Natural killer cell (primary cell): ENCODE measurements around the gene LARGE1. TPM values are rescaled to one million over a fixed set of nuclear protein-coding genes. Genes with fewer than 3 reads are reported as not detected.

Experiments used
- ATAC-seq, 3 donors: fragments of 150-1000 bp in 2 of 3; fragments of 200-7000 bp in 1 of 3; cut with Tn5 transposase; 1 replicate in 1 of 3; 2 replicates in 2 of 3; pipeline ENCODE4 v1.10.0; 2021; ENCODE audit warnings: mild to moderate bottlenecking in 2 of 3, moderate library complexity in 2 of 3
- DNase-seq, 2 donors: peaks; one replicate each; pipeline versions ENCODE4 v3.0.0 to v3.0.0-alpha.2; 2013 to 2021; ENCODE audit warnings: mixed read lengths in 1 of 2
- H3K27ac ChIP-seq: one replicate; pipeline ENCODE4 v1.5.1; 2013; ENCODE audit warnings: mild to moderate bottlenecking, low read length
- H3K27me3 ChIP-seq: one replicate; pipeline ENCODE4 v1.6.1; 2013; ENCODE audit warnings: low read length; ENCODE audit not compliant: control insufficient read depth, insufficient read depth
- H3K36me3 ChIP-seq: one replicate; pipeline ENCODE4 v1.6.1; 2013; ENCODE audit warnings: low read length; ENCODE audit not compliant: control insufficient read depth, insufficient read depth
- H3K4me1 ChIP-seq: one replicate; pipeline ENCODE4 v1.6.1; 2013; ENCODE audit warnings: low read length; ENCODE audit not compliant: control insufficient read depth, insufficient read depth
- H3K4me3 ChIP-seq: one replicate; pipeline ENCODE4 v1.5.1; 2013; ENCODE audit warnings: low read length
- H3K9me3 ChIP-seq: one replicate; pipeline ENCODE4 v1.6.1; 2013; ENCODE audit warnings: low read length; ENCODE audit not compliant: control insufficient read depth, insufficient read depth
- H3K27ac Mint-ChIP-seq, 2 donors: one replicate each; pipeline ENCODE4 v1.8.0; 2022; ENCODE audit warnings: mild to moderate bottlenecking in 2 of 2, mixed read lengths in 2 of 2, moderate library complexity in 1 of 2
- H3K27me3 Mint-ChIP-seq, 2 donors: one replicate each; pipeline ENCODE4 v1.8.0; 2022; ENCODE audit warnings: low read depth in 2 of 2, mixed read lengths in 2 of 2
- H3K36me3 Mint-ChIP-seq: one replicate; pipeline ENCODE4 v1.8.0; 2022; ENCODE audit warnings: mixed read lengths
- H3K4me1 Mint-ChIP-seq, 2 donors: one replicate each; pipeline ENCODE4 v1.8.0; 2022; ENCODE audit warnings: mixed read lengths in 2 of 2
- H3K4me3 Mint-ChIP-seq: one replicate; pipeline ENCODE4 v1.8.0; 2022; ENCODE audit warnings: mild to moderate bottlenecking, moderate library complexity, mixed read lengths
- H3K9me3 Mint-ChIP-seq, 2 donors: one replicate each; pipeline ENCODE4 v1.8.0; 2022; ENCODE audit warnings: mixed read lengths in 2 of 2
- WGBS: methylation state at CpG from one replicate; pipeline ENCODE4 v1.1.7; 2013; ENCODE audit warnings: missing lambda C conversion rate; ENCODE audit not compliant: insufficient coverage; 5-methylcytosine and 5-hydroxymethylcytosine counted together
- intact Hi-C: fragments of 100-400 bp; cut with micrococcal nuclease; formaldehyde crosslinking; loops from one replicate; pipeline ENCODE4 v1.14.2; 2022
- total RNA-seq, 4 donors: library from RNA; stranded (reverse); fragments of 120-200 nt in 1 of 4; gene quantifications; one replicate each; pipeline versions ENCODE4 v1.2.3 to v1.2.4, GENCODE V29; 2013 to 2022
- TF ChIP-seq, protein P1 (sequence below): fragments of 200-600 bp; IDR thresholded peaks from one replicate; pipeline ENCODE4 v1.8.0; 2022; ENCODE audit warnings: antibody characterized with exemption

LARGE1 gene
- total RNA-seq, 3 donors from 2014 or later (not counting 1 experiment from before 2014, with no cell fraction given), result 2.6 to 11.6 (median 4.1) TPM

DNA sequence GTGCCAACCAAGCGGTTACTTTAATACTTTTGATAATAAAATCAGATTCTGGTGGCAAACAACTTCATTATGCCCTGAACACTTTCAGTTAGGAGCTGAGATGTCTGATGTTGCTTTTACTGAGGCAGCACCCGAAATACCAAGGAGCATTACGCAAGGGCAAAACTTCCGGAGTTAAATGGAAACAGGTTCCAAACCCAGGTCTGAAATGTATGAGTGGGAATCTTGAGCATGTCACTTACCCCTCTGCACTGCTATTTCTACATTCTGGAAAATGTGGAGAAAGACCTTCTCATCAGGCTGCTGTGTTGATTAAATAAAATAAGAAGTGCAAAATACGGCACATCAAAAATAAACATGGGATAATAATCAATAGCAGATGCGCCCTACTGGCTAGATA is 315.1 kb downstream of the LARGE1 start:
- WGBS, result 86% methylated on average over 6 of the region's 6 CpGs
- Histone ChIP-seq H3K27me3 (no peaks in the 10 kb centered on the region), H3K4me1 (no peaks in the 10 kb centered on the region), H3K9me3 (no peaks in the 10 kb centered on the region), H3K4me3 (no peak overlapping the region), H3K27ac (no peak overlapping the region), H3K36me3 (no peaks in the 10 kb centered on the region)
- intact Hi-C loops, result no loop called here
- no peak overlapping the region for H3K4me3 Mint-ChIP-seq
- DNase-seq (no peak), ATAC-seq (no peak)
- no peak overlapping the region for H3K27ac Mint-ChIP-seq
- TF ChIP-seq, protein P1, sequence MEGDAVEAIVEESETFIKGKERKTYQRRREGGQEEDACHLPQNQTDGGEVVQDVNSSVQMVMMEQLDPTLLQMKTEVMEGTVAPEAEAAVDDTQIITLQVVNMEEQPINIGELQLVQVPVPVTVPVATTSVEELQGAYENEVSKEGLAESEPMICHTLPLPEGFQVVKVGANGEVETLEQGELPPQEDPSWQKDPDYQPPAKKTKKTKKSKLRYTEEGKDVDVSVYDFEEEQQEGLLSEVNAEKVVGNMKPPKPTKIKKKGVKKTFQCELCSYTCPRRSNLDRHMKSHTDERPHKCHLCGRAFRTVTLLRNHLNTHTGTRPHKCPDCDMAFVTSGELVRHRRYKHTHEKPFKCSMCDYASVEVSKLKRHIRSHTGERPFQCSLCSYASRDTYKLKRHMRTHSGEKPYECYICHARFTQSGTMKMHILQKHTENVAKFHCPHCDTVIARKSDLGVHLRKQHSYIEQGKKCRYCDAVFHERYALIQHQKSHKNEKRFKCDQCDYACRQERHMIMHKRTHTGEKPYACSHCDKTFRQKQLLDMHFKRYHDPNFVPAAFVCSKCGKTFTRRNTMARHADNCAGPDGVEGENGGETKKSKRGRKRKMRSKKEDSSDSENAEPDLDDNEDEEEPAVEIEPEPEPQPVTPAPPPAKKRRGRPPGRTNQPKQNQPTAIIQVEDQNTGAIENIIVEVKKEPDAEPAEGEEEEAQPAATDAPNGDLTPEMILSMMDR, result no peak
- peaks cover 0 to 2% of the 10 kb centered on the region in 2 donors for H3K27me3 Mint-ChIP-seq
- H3K36me3 Mint-ChIP-seq, result peaks cover 3% of the 10 kb centered on the region
- no peaks in the 10 kb centered on the region for H3K4me1 Mint-ChIP-seq
- H3K9me3 Mint-ChIP-seq, result peaks cover 2 to 7% of the 10 kb centered on the region in 2 donors

DNA sequence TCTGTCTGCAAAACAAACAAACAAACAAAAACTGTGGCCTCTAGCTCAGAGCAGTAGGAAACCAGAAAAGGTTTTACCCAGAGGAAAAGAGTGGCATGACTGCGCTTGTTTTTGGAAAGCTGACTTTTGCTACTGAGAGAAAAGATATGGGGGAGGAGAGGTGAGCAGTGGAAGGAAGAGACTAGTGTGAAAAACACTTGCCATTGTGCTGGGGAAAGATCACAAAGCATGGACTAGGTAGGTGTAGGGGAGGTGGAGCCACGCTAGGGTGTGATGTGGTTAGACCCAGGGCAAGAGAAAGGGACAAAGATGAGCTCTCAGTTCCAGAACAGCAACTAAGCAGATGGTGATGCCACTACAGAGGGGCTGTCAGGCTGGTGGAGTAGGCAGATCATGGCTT is 319.2 kb downstream of the LARGE1 start:
- H3K27ac Mint-ChIP-seq, result no peak overlapping the region
- no peak overlapping the region for H3K4me3 ChIP-seq
- H3K27me3 Mint-ChIP-seq, result peaks cover 0 to 2% of the 10 kb centered on the region in 2 donors
- no peak for ATAC-seq
- whole genome bisulfite sequencing, result 75% methylated on average over 2 of the region's 2 CpGs
- H3K9me3 ChIP-seq, result no peaks in the 10 kb centered on the region
- peaks cover 0 to 7% of the 10 kb centered on the region in 2 donors for H3K9me3 Mint-ChIP-seq
- no peak overlapping the region for H3K27ac ChIP-seq
- H3K4me1 ChIP-seq, result no peaks in the 10 kb centered on the region
- H3K4me1 Mint-ChIP-seq, result no peaks in the 10 kb centered on the region
- TF ChIP-seq, protein P1, result no peak
- DNase-seq, result no peak
- H3K4me3 Mint-ChIP-seq, result no peak overlapping the region
- intact Hi-C loops, result no loop called here
- H3K27me3 ChIP-seq, result no peaks in the 10 kb centered on the region
- no peaks in the 10 kb centered on the region for H3K36me3 ChIP-seq
- H3K36me3 Mint-ChIP-seq, result peaks cover 5% of the 10 kb centered on the region

DNA sequence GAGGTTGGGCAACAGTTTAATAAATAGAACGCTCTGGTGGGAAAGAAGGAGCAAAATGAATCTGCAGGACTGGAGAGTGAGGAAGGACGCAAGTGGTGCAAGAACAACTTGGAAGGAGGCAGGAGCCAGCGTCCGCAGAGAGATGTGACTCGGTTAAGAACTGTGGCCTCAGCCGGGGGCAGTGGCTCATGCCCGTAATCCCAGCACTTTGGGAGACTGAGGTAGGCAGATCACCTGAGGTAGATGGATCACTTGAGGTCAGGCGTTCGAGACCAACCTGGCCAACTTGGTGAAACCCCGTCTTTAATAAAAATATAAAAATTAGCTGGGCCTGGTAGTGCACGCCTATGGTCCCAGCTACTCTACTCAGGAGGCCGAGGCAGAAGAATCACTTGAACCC is 319.7 kb downstream of the LARGE1 start:
- no peaks in the 10 kb centered on the region for H3K4me1 Mint-ChIP-seq
- Histone ChIP-seq H3K4me3 (no peak overlapping the region), H3K27me3 (no peaks in the 10 kb centered on the region), H3K27ac (no peak overlapping the region), H3K9me3 (no peaks in the 10 kb centered on the region), H3K36me3 (no peaks in the 10 kb centered on the region), H3K4me1 (no peaks in the 10 kb centered on the region)
- TF ChIP-seq, protein P1, result no peak
- ATAC-seq, result no peak
- peaks cover 0 to 5% of the 10 kb centered on the region in 2 donors for H3K9me3 Mint-ChIP-seq
- 94% methylated on average over 12 of the region's 12 CpGs for WGBS
- intact Hi-C loops, result no loop called here
- H3K27me3 Mint-ChIP-seq, result peaks cover 0 to 2% of the 10 kb centered on the region in 2 donors
- no peak overlapping the region for H3K4me3 Mint-ChIP-seq
- DNase-seq, result no peak
- no peak overlapping the region for H3K27ac Mint-ChIP-seq
- peaks cover 5% of the 10 kb centered on the region for H3K36me3 Mint-ChIP-seq

DNA sequence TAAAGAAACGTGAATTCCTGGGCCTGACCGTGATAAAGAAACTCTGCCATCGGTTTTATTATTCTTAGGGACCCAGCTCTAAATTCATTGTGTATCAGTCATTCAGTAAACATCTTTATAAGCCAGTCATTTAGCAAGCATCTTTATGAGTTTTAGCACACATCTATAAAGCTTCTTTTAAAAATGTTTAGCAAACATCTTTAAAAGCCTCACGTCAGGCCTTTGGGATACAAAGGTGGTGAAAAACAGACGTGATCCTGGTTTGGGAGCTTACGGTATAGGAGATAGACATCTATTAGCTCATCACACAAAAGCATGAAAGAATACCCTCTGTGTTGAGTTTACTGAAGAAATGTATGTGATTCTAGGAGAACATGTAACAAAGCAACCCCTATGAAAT is 320.2 kb downstream of the LARGE1 start:
- 81% methylated on average over 3 of the region's 6 CpGs for WGBS
- Histone ChIP-seq H3K27me3 (no peaks in the 10 kb centered on the region), H3K27ac (no peak overlapping the region), H3K9me3 (no peaks in the 10 kb centered on the region), H3K4me3 (no peak overlapping the region), H3K4me1 (no peaks in the 10 kb centered on the region), H3K36me3 (no peaks in the 10 kb centered on the region)
- Mint-ChIP-seq H3K27ac (no peak overlapping the region), H3K4me3 (no peak overlapping the region), H3K27me3 (peaks cover 0 to 2% of the 10 kb centered on the region in 2 donors), H3K9me3 (peaks cover 0 to 3% of the 10 kb centered on the region in 2 donors), H3K36me3 (peaks cover 5% of the 10 kb centered on the region), H3K4me1 (no peaks in the 10 kb centered on the region)
- TF ChIP-seq, protein P1, result no peak
- ATAC-seq (no peak), DNase-seq (no peak)
- intact Hi-C loops, result no loop called here
